Fibroblast of villous mesenchyme (primary cell): ENCODE results near the gene TMEM62. TPM values are rescaled to one million over a fixed set of nuclear protein-coding genes. Genes with fewer than 3 reads are reported as not detected.

Experiments
- DNase-seq: peaks from one replicate; pipeline ENCODE4 v3.0.0-alpha.2; 2010; ENCODE audit warnings: low read depth
- H3K4me3 ChIP-seq: 2 replicates; pipeline ENCODE4 v1.5.1; 2011; ENCODE audit warnings: low read depth, mild to moderate bottlenecking, low read length
- total RNA-seq: library from RNA; depleted of rRNA; stranded (reverse); fragments of >200 nt; gene quantifications from 2 replicates; pipeline ENCODE4 v1.2.3, GENCODE V29; 2012
- TF ChIP-seq, protein P1 (sequence below): IDR thresholded peaks from 2 replicates; pipeline ENCODE4 v1.5.1; 2012; ENCODE audit warnings: low read depth, mild to moderate bottlenecking, low read length; ENCODE audit not compliant: insufficient read depth

The TMEM62 gene
- total RNA-seq, 1 donor = 16.8 TPM

DNA sequence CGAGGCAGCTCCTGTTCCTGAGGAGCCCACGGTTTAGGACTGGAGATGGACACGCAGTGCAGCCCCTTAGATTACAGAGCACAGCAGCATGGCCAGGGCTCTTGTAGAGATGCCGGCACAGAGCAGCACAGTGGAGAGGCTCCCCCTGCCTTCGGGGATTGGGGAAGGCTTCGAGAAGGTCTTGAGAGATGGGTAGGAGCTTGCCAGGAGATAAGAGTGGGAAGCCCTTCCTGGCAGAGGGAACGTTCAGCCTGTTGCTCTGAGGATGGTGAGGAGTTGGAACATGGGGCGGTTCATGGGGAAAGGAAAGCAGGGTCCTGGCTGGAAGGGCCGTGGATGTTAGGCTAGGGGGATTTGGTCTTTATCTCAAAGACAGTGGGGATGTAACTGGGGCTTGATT lies 77.4 kb downstream of the TMEM62 start:
- TF ChIP-seq, protein P1, sequence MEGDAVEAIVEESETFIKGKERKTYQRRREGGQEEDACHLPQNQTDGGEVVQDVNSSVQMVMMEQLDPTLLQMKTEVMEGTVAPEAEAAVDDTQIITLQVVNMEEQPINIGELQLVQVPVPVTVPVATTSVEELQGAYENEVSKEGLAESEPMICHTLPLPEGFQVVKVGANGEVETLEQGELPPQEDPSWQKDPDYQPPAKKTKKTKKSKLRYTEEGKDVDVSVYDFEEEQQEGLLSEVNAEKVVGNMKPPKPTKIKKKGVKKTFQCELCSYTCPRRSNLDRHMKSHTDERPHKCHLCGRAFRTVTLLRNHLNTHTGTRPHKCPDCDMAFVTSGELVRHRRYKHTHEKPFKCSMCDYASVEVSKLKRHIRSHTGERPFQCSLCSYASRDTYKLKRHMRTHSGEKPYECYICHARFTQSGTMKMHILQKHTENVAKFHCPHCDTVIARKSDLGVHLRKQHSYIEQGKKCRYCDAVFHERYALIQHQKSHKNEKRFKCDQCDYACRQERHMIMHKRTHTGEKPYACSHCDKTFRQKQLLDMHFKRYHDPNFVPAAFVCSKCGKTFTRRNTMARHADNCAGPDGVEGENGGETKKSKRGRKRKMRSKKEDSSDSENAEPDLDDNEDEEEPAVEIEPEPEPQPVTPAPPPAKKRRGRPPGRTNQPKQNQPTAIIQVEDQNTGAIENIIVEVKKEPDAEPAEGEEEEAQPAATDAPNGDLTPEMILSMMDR = no peak
- DNase-seq = no peak
- no peak overlapping the region for H3K4me3 ChIP-seq

DNA sequence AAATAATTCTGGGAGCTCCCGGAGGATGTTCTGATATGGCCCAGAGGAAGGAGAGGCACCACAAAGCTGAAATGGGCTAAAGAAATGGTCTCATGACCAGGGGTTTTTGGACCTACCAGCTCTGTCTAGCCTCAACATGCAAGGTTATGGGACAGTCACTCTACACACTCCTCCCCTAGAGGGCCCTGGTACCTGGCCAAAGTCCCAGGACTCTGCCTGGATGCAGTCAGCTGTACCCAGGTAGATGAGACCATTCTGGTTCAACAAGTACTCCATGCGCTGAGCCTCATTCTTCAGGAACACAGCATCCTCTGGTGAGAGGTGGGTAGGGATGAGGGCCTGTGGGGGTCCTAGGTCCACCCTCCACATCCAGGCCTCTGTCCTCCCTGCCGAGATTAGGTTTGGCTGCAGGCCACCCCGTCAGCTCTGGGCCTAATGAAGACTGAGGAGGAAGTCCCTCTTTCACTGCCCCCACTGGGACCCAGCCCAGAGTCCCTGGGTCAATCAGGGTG lies 77.9 kb downstream of the TMEM62 start:
- TF ChIP-seq, protein P1 = no peak
- DNase-seq = no peak
- no peak overlapping the region for H3K4me3 ChIP-seq

DNA sequence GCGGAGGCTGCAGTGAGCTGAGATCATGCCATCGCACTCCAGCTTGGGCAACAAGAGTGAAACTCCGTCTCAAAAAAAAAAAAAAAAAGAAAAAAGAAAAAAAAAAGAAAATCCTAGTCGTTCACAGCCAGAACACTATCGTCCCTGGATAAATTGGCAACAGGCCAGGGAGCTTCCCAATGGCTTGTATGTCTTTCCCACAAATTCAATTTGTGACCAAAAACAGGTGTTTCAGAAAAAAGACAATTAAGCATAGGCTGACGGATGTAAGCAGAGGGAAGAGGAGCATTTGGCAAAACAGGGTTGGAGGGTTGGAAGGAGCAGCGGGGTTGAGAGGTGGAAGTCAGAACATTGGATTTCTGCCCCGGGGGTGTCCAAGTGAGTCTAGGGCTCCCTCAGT lies 78.9 kb downstream of the TMEM62 start:
- TF ChIP-seq, protein P1 = no peak
- H3K4me3 ChIP-seq = no peak overlapping the region
- DNase-seq = no peak

DNA sequence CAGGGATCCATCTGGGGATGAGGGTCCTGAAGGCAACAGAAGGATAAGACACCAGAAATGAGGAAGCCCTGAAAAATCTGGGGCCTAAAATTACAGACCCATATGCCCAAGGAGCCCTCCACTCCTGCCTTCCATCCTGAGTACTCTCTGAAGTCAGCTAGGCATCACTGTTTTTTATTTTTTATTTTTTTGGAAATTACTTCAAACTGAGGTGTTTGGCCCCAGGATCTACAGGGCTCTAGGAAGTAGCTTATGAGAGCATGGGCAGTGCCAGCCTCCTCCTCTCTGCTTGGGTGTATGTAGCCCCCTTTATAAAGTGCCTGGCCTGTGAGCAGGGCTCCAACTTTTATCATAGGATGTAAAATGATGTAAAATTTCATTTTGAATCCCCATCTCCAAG lies 79.6 kb downstream of the TMEM62 start:
- DNase-seq = no peak
- TF ChIP-seq, protein P1 = no peak

DNA sequence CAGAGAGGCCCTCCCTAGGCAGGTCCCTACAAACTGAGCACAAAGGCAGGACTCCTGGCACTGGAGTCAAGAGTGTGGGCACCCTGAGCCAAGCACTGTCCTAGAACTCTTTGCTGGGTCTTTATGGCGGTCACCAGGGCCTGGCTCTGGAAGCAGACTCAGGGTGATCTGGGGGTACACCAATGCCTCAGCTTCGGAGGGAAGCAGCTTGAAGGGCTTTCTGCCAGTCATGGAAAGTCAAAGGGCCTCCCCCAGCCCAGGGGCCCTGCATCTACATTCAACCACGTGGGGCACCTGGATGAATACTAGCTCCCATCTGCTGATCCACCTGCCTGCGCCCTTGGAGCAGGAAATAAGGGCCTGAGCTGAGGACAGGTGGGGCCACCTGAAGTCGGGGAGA lies 80.1 kb downstream of the TMEM62 start:
- TF ChIP-seq, protein P1 = no peak
- H3K4me3 ChIP-seq = no peak overlapping the region
- no peak for DNase-seq

More for the DNA sequence above, 79.6 kb downstream of the TMEM62 start:
- no peak overlapping the region for H3K4me3 ChIP-seq

DNA sequence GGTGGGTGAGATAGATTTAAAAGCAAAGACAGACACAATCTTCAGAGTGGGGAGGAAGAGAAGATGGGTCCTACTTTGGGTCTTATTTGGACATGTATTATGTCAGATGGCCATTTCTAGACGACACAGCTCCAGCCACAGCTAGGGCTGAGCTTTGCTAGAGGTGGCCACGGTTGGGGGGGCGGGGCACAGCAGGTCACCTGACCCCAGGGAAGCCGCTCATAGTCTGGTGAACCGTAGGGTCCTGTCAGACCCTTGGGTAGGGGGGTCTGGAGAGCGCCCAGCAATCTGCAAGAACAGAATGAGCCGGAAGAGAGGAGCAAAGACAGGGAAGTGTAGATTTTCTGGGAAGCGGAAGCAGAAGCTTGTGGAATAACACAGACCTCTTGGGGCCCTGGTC lies 80.8 kb downstream of the TMEM62 start:
- H3K4me3 ChIP-seq = no peak overlapping the region
- TF ChIP-seq, protein P1 = no peak
- DNase-seq = no peak
